Natural killer cell (primary cell): ENCODE results near the gene KYNU. TPM values are rescaled to one million over a fixed set of nuclear protein-coding genes. Genes with fewer than 3 reads are reported as not detected.

ENCODE experiments used
- ATAC-seq, 3 donors: fragments of 150-1000 bp in 2 of 3; fragments of 200-7000 bp in 1 of 3; cut with Tn5 transposase; 1 replicate in 1 of 3; 2 replicates in 2 of 3; pipeline ENCODE4 v1.10.0; 2021; ENCODE audit warnings: mild to moderate bottlenecking in 2 of 3, moderate library complexity in 2 of 3
- DNase-seq, 2 donors: peaks; one replicate each; pipeline versions ENCODE4 v3.0.0 to v3.0.0-alpha.2; 2013 to 2021; ENCODE audit warnings: mixed read lengths in 1 of 2
- H3K27ac ChIP-seq: one replicate; pipeline ENCODE4 v1.5.1; 2013; ENCODE audit warnings: mild to moderate bottlenecking, low read length
- H3K27me3 ChIP-seq: one replicate; pipeline ENCODE4 v1.6.1; 2013; ENCODE audit warnings: low read length; ENCODE audit not compliant: control insufficient read depth, insufficient read depth
- H3K36me3 ChIP-seq: one replicate; pipeline ENCODE4 v1.6.1; 2013; ENCODE audit warnings: low read length; ENCODE audit not compliant: control insufficient read depth, insufficient read depth
- H3K4me1 ChIP-seq: one replicate; pipeline ENCODE4 v1.6.1; 2013; ENCODE audit warnings: low read length; ENCODE audit not compliant: control insufficient read depth, insufficient read depth
- H3K4me3 ChIP-seq: one replicate; pipeline ENCODE4 v1.5.1; 2013; ENCODE audit warnings: low read length
- H3K9me3 ChIP-seq: one replicate; pipeline ENCODE4 v1.6.1; 2013; ENCODE audit warnings: low read length; ENCODE audit not compliant: control insufficient read depth, insufficient read depth
- H3K27ac Mint-ChIP-seq, 2 donors: one replicate each; pipeline ENCODE4 v1.8.0; 2022; ENCODE audit warnings: mild to moderate bottlenecking in 2 of 2, mixed read lengths in 2 of 2, moderate library complexity in 1 of 2
- H3K27me3 Mint-ChIP-seq, 2 donors: one replicate each; pipeline ENCODE4 v1.8.0; 2022; ENCODE audit warnings: low read depth in 2 of 2, mixed read lengths in 2 of 2
- H3K36me3 Mint-ChIP-seq: one replicate; pipeline ENCODE4 v1.8.0; 2022; ENCODE audit warnings: mixed read lengths
- H3K4me1 Mint-ChIP-seq, 2 donors: one replicate each; pipeline ENCODE4 v1.8.0; 2022; ENCODE audit warnings: mixed read lengths in 2 of 2
- H3K4me3 Mint-ChIP-seq: one replicate; pipeline ENCODE4 v1.8.0; 2022; ENCODE audit warnings: mild to moderate bottlenecking, moderate library complexity, mixed read lengths
- H3K9me3 Mint-ChIP-seq, 2 donors: one replicate each; pipeline ENCODE4 v1.8.0; 2022; ENCODE audit warnings: mixed read lengths in 2 of 2
- WGBS: methylation state at CpG from one replicate; pipeline ENCODE4 v1.1.7; 2013; ENCODE audit warnings: missing lambda C conversion rate; ENCODE audit not compliant: insufficient coverage; 5-methylcytosine and 5-hydroxymethylcytosine counted together
- intact Hi-C: fragments of 100-400 bp; cut with micrococcal nuclease; formaldehyde crosslinking; loops from one replicate; pipeline ENCODE4 v1.14.2; 2022
- total RNA-seq, 4 donors: library from RNA; stranded (reverse); fragments of 120-200 nt in 1 of 4; gene quantifications; one replicate each; pipeline versions ENCODE4 v1.2.3 to v1.2.4, GENCODE V29; 2013 to 2022
- TF ChIP-seq, protein P1 (sequence below): fragments of 200-600 bp; IDR thresholded peaks from one replicate; pipeline ENCODE4 v1.8.0; 2022; ENCODE audit warnings: antibody characterized with exemption

Gene KYNU
- total RNA-seq, 3 donors from 2014 or later (not counting 1 experiment from before 2014, with no cell fraction given) = 0.82 to 3.6 (median 3.3) TPM

DNA sequence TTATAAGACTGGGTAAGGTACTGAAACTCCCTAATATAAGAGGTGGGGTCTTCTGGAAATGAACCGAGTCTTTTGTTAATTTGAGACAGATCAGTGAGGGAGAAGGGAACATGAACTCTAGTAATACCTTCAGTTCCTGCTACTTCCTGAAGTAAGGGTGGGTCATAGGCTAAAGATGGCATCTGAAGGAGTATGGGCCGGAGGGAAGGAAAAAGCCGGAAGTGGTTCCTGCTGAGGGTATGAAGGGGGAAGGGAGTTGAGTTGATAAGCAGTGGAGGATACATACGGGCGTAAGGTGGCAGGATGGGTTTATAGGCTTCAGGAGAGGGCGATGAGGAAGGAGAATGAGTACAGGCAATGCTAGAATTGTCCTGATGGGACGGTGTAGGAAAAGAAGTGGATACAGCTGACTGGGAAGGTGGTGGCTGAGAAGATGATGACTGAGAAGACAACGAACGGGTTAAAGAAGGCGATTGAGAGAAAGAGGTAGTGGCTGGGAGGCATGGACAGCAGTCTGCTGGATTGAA is 58.2 kb downstream of the KYNU start:
- Mint-ChIP-seq H3K27me3 (no peaks in the 10 kb centered on the region), H3K4me3 (no peak overlapping the region), H3K4me1 (no peaks in the 10 kb centered on the region), H3K36me3 (no peaks in the 10 kb centered on the region), H3K9me3 (peaks cover 0 to 2% of the 10 kb centered on the region in 2 donors), H3K27ac (no peak overlapping the region)
- no peak overlapping the region for H3K4me3 ChIP-seq
- TF ChIP-seq, protein P1, sequence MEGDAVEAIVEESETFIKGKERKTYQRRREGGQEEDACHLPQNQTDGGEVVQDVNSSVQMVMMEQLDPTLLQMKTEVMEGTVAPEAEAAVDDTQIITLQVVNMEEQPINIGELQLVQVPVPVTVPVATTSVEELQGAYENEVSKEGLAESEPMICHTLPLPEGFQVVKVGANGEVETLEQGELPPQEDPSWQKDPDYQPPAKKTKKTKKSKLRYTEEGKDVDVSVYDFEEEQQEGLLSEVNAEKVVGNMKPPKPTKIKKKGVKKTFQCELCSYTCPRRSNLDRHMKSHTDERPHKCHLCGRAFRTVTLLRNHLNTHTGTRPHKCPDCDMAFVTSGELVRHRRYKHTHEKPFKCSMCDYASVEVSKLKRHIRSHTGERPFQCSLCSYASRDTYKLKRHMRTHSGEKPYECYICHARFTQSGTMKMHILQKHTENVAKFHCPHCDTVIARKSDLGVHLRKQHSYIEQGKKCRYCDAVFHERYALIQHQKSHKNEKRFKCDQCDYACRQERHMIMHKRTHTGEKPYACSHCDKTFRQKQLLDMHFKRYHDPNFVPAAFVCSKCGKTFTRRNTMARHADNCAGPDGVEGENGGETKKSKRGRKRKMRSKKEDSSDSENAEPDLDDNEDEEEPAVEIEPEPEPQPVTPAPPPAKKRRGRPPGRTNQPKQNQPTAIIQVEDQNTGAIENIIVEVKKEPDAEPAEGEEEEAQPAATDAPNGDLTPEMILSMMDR = no peak
- DNase-seq (no peak), ATAC-seq (no peak)
- no peaks in the 10 kb centered on the region for H3K36me3 ChIP-seq
- H3K27me3 ChIP-seq = no peaks in the 10 kb centered on the region
- no peak overlapping the region for H3K27ac ChIP-seq
- no peaks in the 10 kb centered on the region for H3K4me1 ChIP-seq
- intact Hi-C loops = no loop called here
- H3K9me3 ChIP-seq = no peaks in the 10 kb centered on the region
- WGBS = 94% methylated on average over 10 of the region's 10 CpGs

DNA sequence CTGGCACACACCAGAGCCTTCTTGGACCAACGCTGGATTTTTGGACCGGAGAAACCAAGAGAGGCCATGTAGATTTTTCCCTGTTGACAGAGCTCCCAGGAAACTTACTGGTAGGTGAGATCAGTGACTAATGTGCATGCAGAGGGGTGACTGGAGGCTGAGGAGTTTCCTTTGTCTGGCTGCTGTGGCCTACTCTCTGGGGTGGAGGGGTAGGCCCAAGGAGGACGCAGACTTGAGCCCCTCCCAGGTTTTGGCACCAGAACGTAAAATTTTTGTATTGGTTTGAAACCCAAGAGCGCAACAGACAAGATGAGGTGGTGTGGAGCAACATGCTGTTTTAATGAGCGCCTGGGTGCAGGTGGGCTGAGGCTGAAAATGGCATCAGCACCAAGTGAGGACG is 59.2 kb downstream of the KYNU start:
- Mint-ChIP-seq H3K27ac (no peak overlapping the region), H3K9me3 (peaks cover 0 to 2% of the 10 kb centered on the region in 2 donors), H3K36me3 (no peaks in the 10 kb centered on the region), H3K27me3 (no peaks in the 10 kb centered on the region), H3K4me1 (no peaks in the 10 kb centered on the region), H3K4me3 (no peak overlapping the region)
- intact Hi-C loops = no loop called here
- DNase-seq = no peak
- no peak for ATAC-seq
- Histone ChIP-seq H3K4me1 (no peaks in the 10 kb centered on the region), H3K4me3 (no peak overlapping the region), H3K27ac (no peak overlapping the region), H3K9me3 (no peaks in the 10 kb centered on the region), H3K36me3 (no peaks in the 10 kb centered on the region), H3K27me3 (no peaks in the 10 kb centered on the region)
- TF ChIP-seq, protein P1 = no peak
- 94% methylated on average over 7 of the region's 7 CpGs for WGBS

DNA sequence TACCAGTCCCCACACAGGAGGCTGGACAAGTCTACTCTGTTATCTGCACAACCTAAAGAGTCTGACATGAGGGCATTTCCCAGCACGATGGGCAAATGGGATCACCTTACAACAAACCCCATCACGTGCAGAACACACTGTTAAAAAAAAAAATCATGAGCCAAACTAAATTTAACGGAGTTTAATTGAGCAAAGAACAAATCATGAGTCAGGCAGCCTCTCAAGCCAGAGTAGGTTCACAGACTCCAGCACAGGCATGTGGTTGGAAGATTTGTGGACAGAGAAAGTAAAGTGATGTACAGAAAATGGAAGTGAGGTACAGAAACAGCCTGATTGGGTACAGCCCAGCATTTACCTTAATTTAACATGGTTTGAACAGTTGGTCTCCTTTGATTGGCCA is 59.9 kb downstream of the KYNU start:
- H3K4me1 ChIP-seq = no peaks in the 10 kb centered on the region
- H3K27ac Mint-ChIP-seq = no peak overlapping the region
- H3K4me3 ChIP-seq = no peak overlapping the region
- WGBS = 82% methylated on average over 3 of the region's 3 CpGs
- no peaks in the 10 kb centered on the region for H3K9me3 ChIP-seq
- ATAC-seq = no peak
- intact Hi-C loops = no loop called here
- no peaks in the 10 kb centered on the region for H3K36me3 ChIP-seq
- no peaks in the 10 kb centered on the region for H3K36me3 Mint-ChIP-seq
- H3K9me3 Mint-ChIP-seq = peaks cover 0 to 2% of the 10 kb centered on the region in 2 donors
- no peak overlapping the region for H3K27ac ChIP-seq
- H3K4me1 Mint-ChIP-seq = no peaks in the 10 kb centered on the region
- no peaks in the 10 kb centered on the region for H3K27me3 ChIP-seq
- no peak overlapping the region for H3K4me3 Mint-ChIP-seq
- no peak for DNase-seq
- H3K27me3 Mint-ChIP-seq = no peaks in the 10 kb centered on the region
- TF ChIP-seq, protein P1 = no peak

DNA sequence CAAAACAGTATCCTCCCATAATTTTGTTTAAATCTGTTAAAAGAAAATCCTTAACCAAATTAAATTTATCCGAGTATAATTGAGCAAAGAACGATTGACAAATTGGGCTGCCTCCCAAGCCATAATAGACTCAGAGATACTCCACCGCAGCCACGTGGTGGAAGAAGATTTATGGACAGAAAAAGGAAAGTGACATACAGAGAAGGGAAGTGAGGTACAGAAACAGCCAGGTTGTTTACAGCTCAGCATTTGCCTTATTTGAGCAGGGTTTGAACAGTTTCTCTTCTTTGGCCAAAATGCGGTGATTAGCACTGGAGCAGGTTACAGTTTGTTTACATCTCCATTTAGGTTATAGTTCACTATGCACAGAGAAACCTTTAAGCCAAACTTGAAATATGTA is 60.8 kb downstream of the KYNU start:
- no peak for DNase-seq
- Histone ChIP-seq H3K27me3 (no peaks in the 10 kb centered on the region), H3K4me1 (no peaks in the 10 kb centered on the region), H3K27ac (no peak overlapping the region), H3K9me3 (no peaks in the 10 kb centered on the region), H3K36me3 (no peaks in the 10 kb centered on the region), H3K4me3 (no peak overlapping the region)
- 57% methylated on average over 3 of the region's 5 CpGs for WGBS
- Mint-ChIP-seq H3K4me3 (no peak overlapping the region), H3K27me3 (no peaks in the 10 kb centered on the region), H3K27ac (no peak overlapping the region), H3K9me3 (peaks cover 0 to 2% of the 10 kb centered on the region in 2 donors), H3K4me1 (no peaks in the 10 kb centered on the region), H3K36me3 (no peaks in the 10 kb centered on the region)
- no peak for ATAC-seq
- intact Hi-C loops = no loop called here
- TF ChIP-seq, protein P1 = no peak
